Measurements from ENCODE around the gene DYSF. TPM values are rescaled to one million over a fixed set of nuclear protein-coding genes. Genes with fewer than 3 reads are reported as not detected.

Gene DYSF
- total RNA-seq, 4 donors from 2014 or later = 3.7 to 18.7 (median 10.6) TPM

DNA sequence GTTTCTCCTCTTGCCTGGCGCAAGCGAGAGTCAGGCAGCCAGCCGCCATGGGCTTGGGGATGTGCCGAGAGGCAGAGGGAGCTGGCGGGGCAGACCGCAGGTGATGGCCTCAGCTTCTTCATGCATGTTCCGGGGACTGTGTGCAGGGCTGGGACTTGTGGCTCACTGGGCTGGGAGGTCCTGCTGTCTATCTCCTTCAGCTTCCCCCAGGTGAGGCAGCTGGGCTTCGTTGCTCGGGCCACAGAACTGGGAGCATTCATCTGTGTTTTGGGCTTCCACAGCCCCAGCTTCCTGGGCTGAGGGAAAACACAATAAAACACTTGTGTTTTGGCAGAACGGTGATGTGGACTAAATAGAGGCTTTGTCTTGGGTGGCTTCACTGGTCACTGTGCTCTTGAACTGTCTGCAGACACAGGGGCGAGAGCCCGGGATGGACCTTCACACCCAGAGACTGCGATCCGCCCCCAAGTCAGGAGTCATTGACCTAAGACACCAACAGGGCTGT lies 93.5 kb downstream of the DYSF start:
- no peak for DNase-seq
- intact Hi-C loops (cut with DNase I; ENCODE audit: low total_unique reads) = no loop called here
- in situ Hi-C loops (cut with MboI; ENCODE audit: low pct_ligation_motif_present in 1 of 4, low pct_unique_long_range_greater_than_20kb in 1 of 4, low sequenced_read_pairs in 3 of 4) = loop anchor here in 3 of 4 donors (25.0 kb wide), 3 partner anchors 615 to 1190 kb away; no protein-coding TSS in a partner anchor
- H3K4me1 ChIP-seq = peaks cover 0 to 15% (median 7%) of the 10 kb centered on the region in 4 donors
- H3K27ac ChIP-seq = no peak overlapping the region
- no peaks in the 10 kb centered on the region for H3K9me3 ChIP-seq
- 88% methylated on average over 14 of the region's 14 CpGs; no CpG with 5 or more reads in 1 of the 2 donors for WGBS, 2 donors (ENCODE audit: low coverage in 1 of 2)
- H3K4me3 ChIP-seq = no peak overlapping the region
- H3K36me3 ChIP-seq = no peaks in the 10 kb centered on the region
- peaks cover 10% of the 10 kb centered on the region for H3K27me3 ChIP-seq
- TF ChIP-seq, protein P1, sequence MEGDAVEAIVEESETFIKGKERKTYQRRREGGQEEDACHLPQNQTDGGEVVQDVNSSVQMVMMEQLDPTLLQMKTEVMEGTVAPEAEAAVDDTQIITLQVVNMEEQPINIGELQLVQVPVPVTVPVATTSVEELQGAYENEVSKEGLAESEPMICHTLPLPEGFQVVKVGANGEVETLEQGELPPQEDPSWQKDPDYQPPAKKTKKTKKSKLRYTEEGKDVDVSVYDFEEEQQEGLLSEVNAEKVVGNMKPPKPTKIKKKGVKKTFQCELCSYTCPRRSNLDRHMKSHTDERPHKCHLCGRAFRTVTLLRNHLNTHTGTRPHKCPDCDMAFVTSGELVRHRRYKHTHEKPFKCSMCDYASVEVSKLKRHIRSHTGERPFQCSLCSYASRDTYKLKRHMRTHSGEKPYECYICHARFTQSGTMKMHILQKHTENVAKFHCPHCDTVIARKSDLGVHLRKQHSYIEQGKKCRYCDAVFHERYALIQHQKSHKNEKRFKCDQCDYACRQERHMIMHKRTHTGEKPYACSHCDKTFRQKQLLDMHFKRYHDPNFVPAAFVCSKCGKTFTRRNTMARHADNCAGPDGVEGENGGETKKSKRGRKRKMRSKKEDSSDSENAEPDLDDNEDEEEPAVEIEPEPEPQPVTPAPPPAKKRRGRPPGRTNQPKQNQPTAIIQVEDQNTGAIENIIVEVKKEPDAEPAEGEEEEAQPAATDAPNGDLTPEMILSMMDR (IDR thresholded peaks at IDR 0.05) = no peak

DNA sequence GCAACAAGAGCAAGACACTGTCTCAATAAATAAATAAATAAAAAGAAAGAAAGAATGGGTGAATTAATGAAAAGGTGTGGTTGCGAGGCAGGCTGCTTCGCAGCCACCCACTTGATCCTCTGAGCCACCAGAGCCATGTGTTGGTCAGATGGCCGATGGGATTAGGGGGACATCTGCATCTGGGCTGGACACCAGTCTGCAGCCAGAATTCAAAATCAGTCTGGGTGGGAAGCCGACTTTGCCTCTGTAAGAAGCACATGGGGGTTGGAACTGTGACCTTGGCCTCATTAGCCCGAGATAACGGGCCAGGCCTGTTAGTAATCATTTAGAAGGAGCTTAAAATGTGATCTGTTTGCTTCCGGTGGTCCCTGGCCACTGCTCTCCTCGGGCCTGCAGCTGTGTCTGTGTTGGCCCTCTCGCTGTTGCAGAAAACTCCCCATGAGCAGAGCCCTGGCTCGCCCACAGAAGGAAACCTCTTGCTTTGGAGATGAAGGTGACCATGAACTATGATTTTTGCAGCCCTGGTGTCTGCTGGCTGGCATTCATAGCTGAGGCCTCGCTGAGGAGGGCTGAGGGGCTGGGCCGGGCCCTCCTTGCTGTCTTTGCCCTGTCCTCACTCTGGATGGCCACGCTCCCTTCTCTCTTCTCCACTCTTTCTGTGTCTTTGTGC lies 94.4 kb downstream of the DYSF start:
- TF ChIP-seq POLR2A (IDR thresholded peaks at IDR 0.05) = no peak
- TF ChIP-seq, protein P1 (IDR thresholded peaks at IDR 0.05) = no peak
- TF ChIP-seq EP300 (IDR thresholded peaks at IDR 0.05; ENCODE audit: low read depth) = no peak
- no peak for TF ChIP-seq POLR2AphosphoS5 (IDR thresholded peaks at IDR 0.05)
- intact Hi-C loops (cut with DNase I; ENCODE audit: low total_unique reads) = no loop called here
- H3K4me3 ChIP-seq = no peak overlapping the region
- WGBS, 2 donors (ENCODE audit: low coverage in 1 of 2) = 76 to 95% methylated on average over 4 to 13 of the region's 13 CpGs
- in situ Hi-C loops (cut with MboI; ENCODE audit: low pct_ligation_motif_present in 1 of 4, low pct_unique_long_range_greater_than_20kb in 1 of 4, low sequenced_read_pairs in 3 of 4) = loop anchor here in 3 of 4 donors (25.0 kb wide), 3 partner anchors 615 to 1190 kb away; no protein-coding TSS in a partner anchor
- no peak overlapping the region for H3K27ac ChIP-seq
- H3K36me3 ChIP-seq = no peaks in the 10 kb centered on the region
- H3K27me3 ChIP-seq = peaks cover 10% of the 10 kb centered on the region
- peaks cover 0 to 15% (median 6%) of the 10 kb centered on the region in 4 donors for H3K4me1 ChIP-seq
- DNase-seq = no peak
- H3K9me3 ChIP-seq = no peaks in the 10 kb centered on the region

DNA sequence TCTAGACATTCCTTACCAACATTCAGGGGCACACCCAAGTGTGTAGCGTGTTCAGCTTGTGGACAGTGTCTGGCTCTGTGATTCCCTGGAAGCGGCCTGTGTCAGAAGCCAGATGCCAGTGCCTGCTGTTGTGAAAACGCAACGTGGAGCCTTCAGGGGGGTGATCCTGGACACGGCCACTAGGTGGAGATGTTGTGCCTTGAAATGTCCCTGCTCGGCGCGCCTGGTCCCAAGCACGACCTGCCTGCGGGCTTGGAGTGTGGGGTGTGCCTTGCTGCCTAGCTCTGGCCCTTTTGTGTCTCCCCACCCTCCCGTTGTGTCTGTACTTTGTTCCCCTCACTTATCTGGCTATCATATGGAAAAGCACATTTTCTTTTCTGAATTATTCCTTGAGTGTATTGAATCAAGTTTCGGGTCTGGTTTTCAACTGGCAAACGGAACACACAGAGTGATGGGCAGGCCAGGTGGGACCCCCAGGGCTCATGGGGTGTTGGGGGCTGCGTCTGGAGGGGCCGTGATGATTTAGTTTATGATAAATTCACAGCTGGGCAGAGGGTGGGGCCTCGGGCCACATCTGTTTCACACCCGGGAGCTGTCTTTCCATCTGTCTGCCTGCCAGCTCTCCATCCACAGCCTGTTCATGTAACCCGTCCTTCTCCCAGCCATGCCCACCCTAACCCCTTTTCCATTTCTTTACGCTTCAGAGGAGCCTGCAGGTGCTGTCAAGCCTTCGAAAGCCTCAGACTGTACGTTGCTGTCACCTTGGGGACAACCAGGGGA lies 95.5 kb downstream of the DYSF start:
- Histone ChIP-seq H3K9me3 (no peaks in the 10 kb centered on the region), H3K4me1 (peaks cover 0 to 15% (median 6%) of the 10 kb centered on the region in 4 donors), H3K4me3 (no peak overlapping the region), H3K27ac (no peak overlapping the region), H3K36me3 (no peaks in the 10 kb centered on the region), H3K27me3 (peaks cover 10% of the 10 kb centered on the region)
- peak; percentile 76 for DNase-seq
- in situ Hi-C loops (cut with MboI; ENCODE audit: low pct_ligation_motif_present in 1 of 4, low pct_unique_long_range_greater_than_20kb in 1 of 4, low sequenced_read_pairs in 3 of 4) = loop anchor here in 3 of 4 donors (25.0 kb wide), 3 partner anchors 613 to 1188 kb away; no protein-coding TSS in a partner anchor
- intact Hi-C loops (cut with DNase I; ENCODE audit: low total_unique reads) = no loop called here
- TF ChIP-seq, protein P1 (IDR thresholded peaks at IDR 0.05) = peak; percentile 78 to 88 (median 82)
- TF ChIP-seq POLR2AphosphoS5 (IDR thresholded peaks at IDR 0.05) = no peak
- WGBS, 2 donors (ENCODE audit: low coverage in 1 of 2) = 47 to 80% methylated on average over 5 to 21 of the region's 21 CpGs

All from transverse colon (tissue), 4 donors.